DOHH2 (cell line): ENCODE data around the gene DLX4.

Experiments
- H3F3A ChIP-seq: fragments of 200-600 bp; sonication (generic), shearing (Covaris generic); 2 replicates; pipeline ENCODE4 v1.6.0; 2016; ENCODE audit warnings: antibody characterized with exemption, mild to moderate bottlenecking; ENCODE audit not compliant: control insufficient read depth, insufficient read depth
- H3K27ac ChIP-seq: fragments of 200-600 bp; sonication (generic); 2 replicates; pipeline ENCODE4 v1.5.1; 2014; ENCODE audit warnings: low read depth, mild to moderate bottlenecking, low read length, moderate library complexity
- H3K27me3 ChIP-seq: fragments of 200-600 bp; sonication (generic); 2 replicates; pipeline ENCODE4 v1.6.1; 2014; ENCODE audit warnings: mild to moderate bottlenecking, low read length, mixed read lengths; ENCODE audit not compliant: control insufficient read depth
- H3K36me3 ChIP-seq: fragments of 200-600 bp; sonication (generic); 2 replicates; pipeline ENCODE4 v1.6.1; 2014; ENCODE audit warnings: mild to moderate bottlenecking, low read length, moderate library complexity, mixed read lengths; ENCODE audit not compliant: control insufficient read depth
- H3K4me1 ChIP-seq: fragments of 200-600 bp; sonication (generic); 2 replicates; pipeline ENCODE4 v1.6.1; 2014; ENCODE audit warnings: mild to moderate bottlenecking, low read length, mixed read lengths; ENCODE audit not compliant: control insufficient read depth
- H3K4me2 ChIP-seq: fragments of 200-600 bp; sonication (generic); 2 replicates; pipeline ENCODE4 v1.6.0; 2014; ENCODE audit warnings: mild to moderate bottlenecking, low read length, moderate library complexity
- H3K4me3 ChIP-seq: fragments of 200-600 bp; sonication (generic); 2 replicates; pipeline ENCODE4 v1.5.1; 2014; ENCODE audit warnings: mild to moderate bottlenecking, low read length, mixed read lengths
- H3K79me2 ChIP-seq: fragments of 200-600 bp; sonication (generic); 2 replicates; pipeline ENCODE4 v1.6.1; 2014; ENCODE audit warnings: mild to moderate bottlenecking, low read length, mixed read lengths; ENCODE audit not compliant: control insufficient read depth
- H3K9me2 ChIP-seq: fragments of 200-600 bp; sonication (generic); replicated peaks from 2 replicates; pipeline ENCODE4 v1.6.1; 2014; ENCODE audit warnings: mild to moderate bottlenecking, low read length, mixed read lengths; ENCODE audit not compliant: control insufficient read depth
- H3K9me3 ChIP-seq: fragments of 200-600 bp; sonication (generic); 2 replicates; pipeline ENCODE4 v1.6.1; 2014; ENCODE audit warnings: antibody characterized with exemption, low read length, mixed read lengths; ENCODE audit not compliant: control insufficient read depth, insufficient read depth
- H4K20me1 ChIP-seq: fragments of 200-600 bp; sonication (generic); 2 replicates; pipeline ENCODE4 v1.6.0; 2014; ENCODE audit warnings: low read depth, mild to moderate bottlenecking, antibody characterized with exemption, low read length, moderate library complexity; ENCODE audit not compliant: control insufficient read depth, insufficient read depth
- EZH2phosphoT487 ChIP-seq: fragments of 200-600 bp; sonication (generic); IDR thresholded peaks from 2 replicates; pipeline ENCODE4 v1.6.1; 2017; ENCODE audit warnings: borderline replicate concordance, mild to moderate bottlenecking, antibody characterized with exemption, low read length, moderate library complexity, mixed read lengths
- TF ChIP-seq, protein P1 (sequence below): fragments of 200-600 bp; sonication (generic); IDR thresholded peaks from one replicate; pipeline ENCODE4 v1.5.1; 2014; ENCODE audit warnings: antibody characterized with exemption, mild to moderate bottlenecking, low read depth, low read length; ENCODE audit not compliant: poor library complexity, severe bottlenecking

The DLX4 gene

DNA sequence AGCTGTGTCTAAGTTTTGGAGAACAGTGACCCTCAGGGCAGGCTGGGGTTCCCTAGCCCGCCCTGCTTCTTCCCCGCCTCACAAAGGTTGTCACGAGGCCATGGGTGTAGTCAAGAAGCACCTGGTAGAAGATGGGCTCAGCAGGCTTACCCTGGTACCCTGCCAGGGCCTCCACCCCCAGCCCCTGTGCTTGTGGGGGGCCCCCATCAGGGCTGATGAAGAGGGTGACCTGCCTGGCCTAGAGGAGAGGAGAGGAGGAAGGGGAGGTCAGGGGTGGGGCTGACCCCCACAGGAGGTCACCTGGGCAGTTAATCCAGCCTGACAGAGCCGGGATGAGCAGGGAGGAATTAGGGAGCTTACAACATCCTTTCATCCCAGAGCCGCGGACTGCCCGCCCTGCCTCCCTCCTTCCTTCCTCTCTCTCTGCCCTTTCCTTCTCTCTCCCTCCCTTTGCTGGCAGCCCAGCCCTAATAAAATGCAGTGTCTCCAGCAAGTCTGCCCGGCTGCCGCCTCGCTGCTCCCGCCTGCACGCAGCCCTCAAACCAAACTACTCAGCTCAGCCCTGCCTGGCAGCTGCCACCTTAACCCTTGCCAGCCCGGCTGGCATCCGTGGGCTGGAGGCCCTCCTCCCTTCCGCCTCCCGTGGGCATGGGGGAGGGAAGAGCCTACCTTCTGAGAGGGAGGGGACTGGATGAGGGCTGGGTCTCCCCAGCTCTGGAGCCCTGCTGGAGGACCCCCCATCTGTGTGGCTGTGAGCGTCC is 18.9 kb downstream of the DLX4 start:
- H4K20me1 ChIP-seq, result no peaks in the 10 kb centered on the region
- H3K4me2 ChIP-seq, result no peak overlapping the region
- no peaks in the 10 kb centered on the region for H3K9me3 ChIP-seq
- H3K36me3 ChIP-seq, result no peaks in the 10 kb centered on the region
- H3K27me3 ChIP-seq, result peaks cover 15% of the 10 kb centered on the region
- H3K4me3 ChIP-seq, result no peak overlapping the region
- no peak overlapping the region for H3K27ac ChIP-seq
- TF ChIP-seq EZH2phosphoT487, result no peak
- TF ChIP-seq, protein P1, sequence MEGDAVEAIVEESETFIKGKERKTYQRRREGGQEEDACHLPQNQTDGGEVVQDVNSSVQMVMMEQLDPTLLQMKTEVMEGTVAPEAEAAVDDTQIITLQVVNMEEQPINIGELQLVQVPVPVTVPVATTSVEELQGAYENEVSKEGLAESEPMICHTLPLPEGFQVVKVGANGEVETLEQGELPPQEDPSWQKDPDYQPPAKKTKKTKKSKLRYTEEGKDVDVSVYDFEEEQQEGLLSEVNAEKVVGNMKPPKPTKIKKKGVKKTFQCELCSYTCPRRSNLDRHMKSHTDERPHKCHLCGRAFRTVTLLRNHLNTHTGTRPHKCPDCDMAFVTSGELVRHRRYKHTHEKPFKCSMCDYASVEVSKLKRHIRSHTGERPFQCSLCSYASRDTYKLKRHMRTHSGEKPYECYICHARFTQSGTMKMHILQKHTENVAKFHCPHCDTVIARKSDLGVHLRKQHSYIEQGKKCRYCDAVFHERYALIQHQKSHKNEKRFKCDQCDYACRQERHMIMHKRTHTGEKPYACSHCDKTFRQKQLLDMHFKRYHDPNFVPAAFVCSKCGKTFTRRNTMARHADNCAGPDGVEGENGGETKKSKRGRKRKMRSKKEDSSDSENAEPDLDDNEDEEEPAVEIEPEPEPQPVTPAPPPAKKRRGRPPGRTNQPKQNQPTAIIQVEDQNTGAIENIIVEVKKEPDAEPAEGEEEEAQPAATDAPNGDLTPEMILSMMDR, result no peak
- H3K4me1 ChIP-seq, result no peaks in the 10 kb centered on the region
- no peaks in the 10 kb centered on the region for H3K79me2 ChIP-seq
- no peaks in the 10 kb centered on the region for H3F3A ChIP-seq
- no peaks in the 10 kb centered on the region for H3K9me2 ChIP-seq

DNA sequence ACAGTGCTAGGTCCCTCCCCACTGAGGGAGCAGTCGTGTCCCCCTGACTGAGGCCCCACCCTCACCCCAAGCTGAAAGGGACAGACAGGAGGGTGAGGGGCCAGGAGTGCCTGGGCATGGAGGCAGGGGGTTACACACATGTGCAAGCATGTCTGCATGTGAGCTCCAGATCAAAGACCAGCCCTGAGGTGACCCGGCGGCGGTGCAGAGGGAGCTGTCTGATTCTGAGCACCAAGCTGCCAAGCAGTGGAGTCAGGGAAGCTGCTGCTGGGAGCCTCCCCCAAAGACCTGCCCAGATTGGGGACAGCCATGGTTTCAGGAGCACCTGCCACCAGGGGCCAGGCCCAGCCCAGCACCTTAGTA is 20.5 kb downstream of the DLX4 start:
- Histone ChIP-seq H3K4me3 (no peak overlapping the region), H4K20me1 (no peaks in the 10 kb centered on the region), H3K4me1 (no peaks in the 10 kb centered on the region), H3K9me2 (no peaks in the 10 kb centered on the region), H3K36me3 (no peaks in the 10 kb centered on the region), H3F3A (no peaks in the 10 kb centered on the region), H3K27me3 (peaks cover 29% of the 10 kb centered on the region), H3K4me2 (no peak overlapping the region), H3K9me3 (no peaks in the 10 kb centered on the region), H3K27ac (no peak overlapping the region), H3K79me2 (no peaks in the 10 kb centered on the region)
- no peak for TF ChIP-seq EZH2phosphoT487
- TF ChIP-seq, protein P1, result no peak

DNA sequence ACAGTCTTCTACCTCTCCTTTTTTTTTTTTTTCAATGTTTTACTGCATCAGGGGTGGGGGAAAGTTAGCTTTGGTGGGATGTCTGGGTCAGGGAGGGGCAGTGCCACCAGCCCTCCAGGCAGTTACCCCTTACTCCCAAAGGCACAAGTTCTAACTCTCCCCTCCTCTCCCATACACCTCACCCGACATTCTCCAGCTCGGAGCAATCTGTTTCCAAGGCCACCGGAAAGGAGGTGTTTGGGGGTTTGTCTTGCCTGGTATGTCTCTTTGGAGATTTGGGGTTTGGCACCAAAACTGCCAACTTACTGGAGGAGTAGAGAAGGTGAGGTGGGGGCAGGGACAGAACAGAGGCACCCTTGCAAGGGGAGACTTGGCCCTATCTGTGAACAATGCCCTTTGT is 21.3 kb downstream of the DLX4 start:
- no peak overlapping the region for H3K4me3 ChIP-seq
- peaks cover 37% of the 10 kb centered on the region for H3K27me3 ChIP-seq
- no peak overlapping the region for H3K4me2 ChIP-seq
- H4K20me1 ChIP-seq, result no peaks in the 10 kb centered on the region
- no peaks in the 10 kb centered on the region for H3K4me1 ChIP-seq
- no peak overlapping the region for H3K27ac ChIP-seq
- no peak for TF ChIP-seq EZH2phosphoT487
- TF ChIP-seq, protein P1, result no peak
- no peaks in the 10 kb centered on the region for H3K36me3 ChIP-seq
- no peaks in the 10 kb centered on the region for H3F3A ChIP-seq
- no peaks in the 10 kb centered on the region for H3K79me2 ChIP-seq
- no peaks in the 10 kb centered on the region for H3K9me3 ChIP-seq
- H3K9me2 ChIP-seq, result no peaks in the 10 kb centered on the region
